ENCODE results near the gene VSTM2B.

The VSTM2B gene

DNA sequence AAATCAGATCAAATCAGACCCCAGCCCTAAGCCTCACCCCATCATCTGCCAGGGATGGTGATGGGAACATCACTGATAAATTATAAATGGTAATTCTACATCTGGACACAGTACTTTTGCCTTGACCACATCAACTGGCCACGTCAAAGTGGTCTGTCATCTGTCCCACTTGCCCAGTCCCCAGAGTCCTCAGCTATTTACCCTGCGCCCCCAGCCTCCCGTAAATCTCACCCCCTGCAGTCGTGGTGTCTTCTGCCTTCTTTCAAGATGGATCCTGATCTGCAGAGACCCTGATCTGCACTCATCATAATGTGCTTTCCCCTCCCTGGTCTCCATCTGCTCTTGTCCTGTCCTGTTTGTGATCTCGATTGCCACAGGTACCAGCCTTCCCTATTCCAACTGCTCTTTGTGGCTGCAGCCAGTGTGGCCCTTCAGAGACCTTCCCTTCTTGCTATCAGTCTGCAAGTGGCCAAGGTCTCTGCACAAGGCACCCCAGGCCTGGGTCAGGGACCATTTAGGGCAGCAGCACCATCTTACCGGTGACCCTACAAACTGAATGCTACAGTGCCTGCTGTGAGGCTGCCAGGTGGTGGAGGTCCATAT is 53.6 kb downstream of the VSTM2B start:
- no peaks in the 10 kb centered on the region for H3K4me1 ChIP-seq (ENCODE audit: low read length)
- no peak overlapping the region for H2AFZ ChIP-seq (ENCODE audit: low read length)
- no peak for DNase-seq
- no peak overlapping the region for H3K27ac ChIP-seq (ENCODE audit: low read length)
- peaks cover 57% of the 10 kb centered on the region for H3K27me3 ChIP-seq (replicated peaks; ENCODE audit: insufficient read depth, low read length)
- no peaks in the 10 kb centered on the region for H3K9me2 ChIP-seq (replicated peaks; ENCODE audit: insufficient read depth, low read length)
- no peaks in the 10 kb centered on the region for H3K79me2 ChIP-seq (ENCODE audit: low read length)
- H4K20me1 ChIP-seq (ENCODE audit: insufficient read depth, low read length) = no peaks in the 10 kb centered on the region
- no peak overlapping the region for H3K4me2 ChIP-seq (ENCODE audit: low read depth, low read length)
- H3K9me3 ChIP-seq (replicated peaks; ENCODE audit: insufficient read depth, low read length) = no peaks in the 10 kb centered on the region
- no peaks in the 10 kb centered on the region for H3K36me3 ChIP-seq (replicated peaks; ENCODE audit: insufficient read depth, low read length)
- TF ChIP-seq, protein P1, sequence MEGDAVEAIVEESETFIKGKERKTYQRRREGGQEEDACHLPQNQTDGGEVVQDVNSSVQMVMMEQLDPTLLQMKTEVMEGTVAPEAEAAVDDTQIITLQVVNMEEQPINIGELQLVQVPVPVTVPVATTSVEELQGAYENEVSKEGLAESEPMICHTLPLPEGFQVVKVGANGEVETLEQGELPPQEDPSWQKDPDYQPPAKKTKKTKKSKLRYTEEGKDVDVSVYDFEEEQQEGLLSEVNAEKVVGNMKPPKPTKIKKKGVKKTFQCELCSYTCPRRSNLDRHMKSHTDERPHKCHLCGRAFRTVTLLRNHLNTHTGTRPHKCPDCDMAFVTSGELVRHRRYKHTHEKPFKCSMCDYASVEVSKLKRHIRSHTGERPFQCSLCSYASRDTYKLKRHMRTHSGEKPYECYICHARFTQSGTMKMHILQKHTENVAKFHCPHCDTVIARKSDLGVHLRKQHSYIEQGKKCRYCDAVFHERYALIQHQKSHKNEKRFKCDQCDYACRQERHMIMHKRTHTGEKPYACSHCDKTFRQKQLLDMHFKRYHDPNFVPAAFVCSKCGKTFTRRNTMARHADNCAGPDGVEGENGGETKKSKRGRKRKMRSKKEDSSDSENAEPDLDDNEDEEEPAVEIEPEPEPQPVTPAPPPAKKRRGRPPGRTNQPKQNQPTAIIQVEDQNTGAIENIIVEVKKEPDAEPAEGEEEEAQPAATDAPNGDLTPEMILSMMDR (IDR thresholded peaks at IDR 0.05; ENCODE audit: low read length) = no peak
- no peaks in the 10 kb centered on the region for H3F3A ChIP-seq (ENCODE audit: insufficient read depth, low read length)
- no peak overlapping the region for H3K9ac ChIP-seq (ENCODE audit: low read length)
- H3K4me3 ChIP-seq (ENCODE audit: low read length) = no peak overlapping the region

DNA sequence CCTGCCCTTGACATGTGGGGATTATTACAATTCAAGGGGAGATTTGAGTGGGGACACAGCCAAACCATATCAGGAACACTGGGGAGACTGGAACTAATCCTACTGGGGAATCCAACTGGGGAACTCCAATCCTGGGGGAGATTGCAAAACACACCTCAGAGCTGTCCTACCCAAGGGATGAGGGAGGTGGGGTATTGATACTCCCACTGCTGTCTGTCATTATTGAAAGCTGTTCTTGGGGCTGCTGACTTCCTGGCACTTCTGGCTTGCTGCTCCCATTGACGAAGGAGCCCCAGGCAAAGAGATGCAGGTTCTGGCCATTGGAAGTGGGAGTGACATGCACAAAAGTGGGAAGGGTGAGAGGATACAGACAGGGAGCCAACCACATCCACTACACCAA is 55.6 kb downstream of the VSTM2B start:
- no peak overlapping the region for H3K4me2 ChIP-seq (ENCODE audit: low read depth, low read length)
- H3K36me3 ChIP-seq (replicated peaks; ENCODE audit: insufficient read depth, low read length) = no peaks in the 10 kb centered on the region
- H3K27me3 ChIP-seq (replicated peaks; ENCODE audit: insufficient read depth, low read length) = peaks cover 54% of the 10 kb centered on the region
- H3K27ac ChIP-seq (ENCODE audit: low read length) = no peak overlapping the region
- no peak for TF ChIP-seq EZH2phosphoT487 (IDR thresholded peaks at IDR 0.05; ENCODE audit: low read length)
- TF ChIP-seq EZH2 (optimal IDR thresholded peaks at IDR 0.05; ENCODE audit: low read depth, low read length) = no peak
- no peaks in the 10 kb centered on the region for H3K79me2 ChIP-seq (ENCODE audit: low read length)
- no peaks in the 10 kb centered on the region for H4K20me1 ChIP-seq (ENCODE audit: insufficient read depth, low read length)
- H3K4me1 ChIP-seq (ENCODE audit: low read length) = no peaks in the 10 kb centered on the region
- no peak overlapping the region for H2AFZ ChIP-seq (ENCODE audit: low read length)
- no peaks in the 10 kb centered on the region for H3K9me2 ChIP-seq (replicated peaks; ENCODE audit: insufficient read depth, low read length)
- no peaks in the 10 kb centered on the region for H3F3A ChIP-seq (ENCODE audit: insufficient read depth, low read length)
- DNase-seq = no peak
- no peak overlapping the region for H3K9ac ChIP-seq (ENCODE audit: low read length)
- H3K9me3 ChIP-seq (replicated peaks; ENCODE audit: insufficient read depth, low read length) = no peaks in the 10 kb centered on the region
- no peak overlapping the region for H3K4me3 ChIP-seq (ENCODE audit: low read length)

DNA sequence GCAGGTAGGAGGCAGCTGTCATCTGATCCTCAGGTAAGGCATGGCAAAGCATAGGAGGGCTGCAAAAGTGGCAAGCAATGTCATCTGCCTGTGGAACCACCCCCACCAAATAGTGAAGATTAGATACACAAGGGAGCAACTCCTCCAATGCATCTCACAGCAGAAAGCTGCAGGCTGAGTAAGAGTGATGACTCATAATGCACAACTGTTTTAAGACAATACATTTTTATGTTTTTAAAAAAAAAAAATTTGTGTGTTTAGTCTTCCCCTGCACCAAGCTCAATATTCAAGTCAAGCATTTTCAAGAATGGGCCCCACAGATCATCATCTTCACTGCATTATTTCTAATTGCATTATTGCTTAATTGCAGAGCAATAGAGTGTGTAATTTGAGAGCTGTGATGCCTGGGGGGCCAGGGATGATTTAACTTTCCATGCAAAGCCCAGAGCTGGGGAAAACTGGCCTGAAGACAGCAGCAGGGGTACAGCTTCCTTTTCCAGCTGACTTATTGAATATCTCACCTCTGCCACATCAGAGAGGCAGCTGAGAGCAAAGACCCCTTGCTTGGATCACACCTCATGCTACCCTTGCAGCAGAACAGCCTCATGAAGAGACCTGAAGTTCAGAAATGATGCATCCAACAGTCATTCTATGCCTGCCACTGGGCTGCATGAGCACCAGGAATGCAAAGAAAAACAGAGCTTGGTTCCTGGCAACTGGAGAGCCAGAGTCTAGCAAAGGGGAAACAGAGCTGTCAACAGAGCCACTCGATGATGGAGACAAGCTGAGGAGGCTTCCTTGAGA is 57.6 kb downstream of the VSTM2B start:
- Histone ChIP-seq H4K20me1 (ENCODE audit: insufficient read depth, low read length) (no peaks in the 10 kb centered on the region), H3K36me3 (replicated peaks; ENCODE audit: insufficient read depth, low read length) (no peaks in the 10 kb centered on the region), H3K79me2 (ENCODE audit: low read length) (no peaks in the 10 kb centered on the region), H3K27me3 (replicated peaks; ENCODE audit: insufficient read depth, low read length) (peaks cover 43% of the 10 kb centered on the region), H3K4me1 (ENCODE audit: low read length) (no peaks in the 10 kb centered on the region), H3K27ac (ENCODE audit: low read length) (no peak overlapping the region), H3K9me3 (replicated peaks; ENCODE audit: insufficient read depth, low read length) (no peaks in the 10 kb centered on the region), H3K4me3 (ENCODE audit: low read length) (no peak overlapping the region), H2AFZ (ENCODE audit: low read length) (no peak overlapping the region), H3K9me2 (replicated peaks; ENCODE audit: insufficient read depth, low read length) (no peaks in the 10 kb centered on the region), H3K9ac (ENCODE audit: low read length) (no peak overlapping the region), H3F3A (ENCODE audit: insufficient read depth, low read length) (no peaks in the 10 kb centered on the region), H3K4me2 (ENCODE audit: low read depth, low read length) (no peak overlapping the region)
- DNase-seq = no peak
- TF ChIP-seq EZH2 (optimal IDR thresholded peaks at IDR 0.05; ENCODE audit: low read depth, low read length) (no peak), EZH2phosphoT487 (IDR thresholded peaks at IDR 0.05; ENCODE audit: low read length) (no peak)

DNA sequence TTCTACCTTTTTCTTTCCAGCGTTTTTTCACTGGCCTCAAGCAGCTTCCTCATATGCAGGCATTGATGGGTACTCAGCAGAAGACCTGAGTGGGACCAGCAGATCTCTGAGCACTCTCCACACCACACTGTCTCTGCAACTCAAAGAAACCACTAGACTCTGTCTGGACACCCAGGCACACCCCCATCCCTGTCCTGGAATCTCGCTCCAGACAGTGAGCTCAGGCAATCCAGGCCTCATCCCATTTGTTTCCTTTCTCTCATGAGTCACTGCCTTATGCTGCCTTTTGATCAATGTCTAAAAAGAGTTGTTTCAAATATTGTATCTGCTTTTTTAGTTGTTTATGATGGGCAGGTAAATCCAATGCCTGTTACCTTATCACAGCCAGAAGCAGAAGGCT is 60.6 kb downstream of the VSTM2B start:
- DNase-seq = no peak

More for the DNA sequence above, 60.6 kb downstream of the VSTM2B start:
- Histone ChIP-seq H3K27me3 (replicated peaks; ENCODE audit: insufficient read depth, low read length) (peaks cover 45% of the 10 kb centered on the region), H3K9me2 (replicated peaks; ENCODE audit: insufficient read depth, low read length) (no peaks in the 10 kb centered on the region), H3K9ac (ENCODE audit: low read length) (no peak overlapping the region), H3K4me2 (ENCODE audit: low read depth, low read length) (no peak overlapping the region), H4K20me1 (ENCODE audit: insufficient read depth, low read length) (no peaks in the 10 kb centered on the region), H3K4me1 (ENCODE audit: low read length) (no peaks in the 10 kb centered on the region), H2AFZ (ENCODE audit: low read length) (no peak overlapping the region), H3K36me3 (replicated peaks; ENCODE audit: insufficient read depth, low read length) (no peaks in the 10 kb centered on the region), H3K79me2 (ENCODE audit: low read length) (no peaks in the 10 kb centered on the region), H3K4me3 (ENCODE audit: low read length) (no peak overlapping the region), H3K27ac (ENCODE audit: low read length) (no peak overlapping the region), H3F3A (ENCODE audit: insufficient read depth, low read length) (no peaks in the 10 kb centered on the region), H3K9me3 (replicated peaks; ENCODE audit: insufficient read depth, low read length) (no peaks in the 10 kb centered on the region)
- TF ChIP-seq EZH2 (optimal IDR thresholded peaks at IDR 0.05; ENCODE audit: low read depth, low read length) (no peak), EZH2phosphoT487 (IDR thresholded peaks at IDR 0.05; ENCODE audit: low read length) (no peak)
- TF ChIP-seq, protein P1 (IDR thresholded peaks at IDR 0.05; ENCODE audit: low read length) = no peak
